Osteocyte (in vitro differentiated cells): ENCODE measurements around the gene UTP25. TPM values are rescaled to one million over a fixed set of nuclear protein-coding genes. Genes with fewer than 3 reads are reported as not detected.

Experiments
- DNase-seq: peaks from one replicate; pipeline ENCODE4 v3.0.0; 2021; ENCODE audit warnings: mixed read lengths; ENCODE audit not compliant: unreplicated experiment; ENCODE audit errors: extremely low spot score
- H3K27ac Mint-ChIP-seq: one replicate; pipeline ENCODE4 v1.8.0; 2021; ENCODE audit warnings: mild to moderate bottlenecking, mixed read lengths; ENCODE audit not compliant: unreplicated experiment
- H3K27me3 Mint-ChIP-seq: one replicate; pipeline ENCODE4 v1.8.0; 2021; ENCODE audit warnings: mixed read lengths; ENCODE audit not compliant: unreplicated experiment
- H3K36me3 Mint-ChIP-seq: one replicate; pipeline ENCODE4 v1.8.0; 2021; ENCODE audit warnings: mixed read lengths; ENCODE audit not compliant: unreplicated experiment
- H3K4me1 Mint-ChIP-seq: one replicate; pipeline ENCODE4 v1.8.0; 2021; ENCODE audit warnings: mixed read lengths; ENCODE audit not compliant: unreplicated experiment
- H3K4me3 Mint-ChIP-seq: one replicate; pipeline ENCODE4 v1.8.0; 2021; ENCODE audit warnings: mild to moderate bottlenecking, moderate library complexity, mixed read lengths; ENCODE audit not compliant: unreplicated experiment
- H3K9me3 Mint-ChIP-seq: one replicate; pipeline ENCODE4 v1.8.0; 2021; ENCODE audit warnings: mixed read lengths; ENCODE audit not compliant: unreplicated experiment
- CTCF ChIP-seq: fragments of 200-600 bp; sonication (generic); IDR thresholded peaks from 2 replicates; pipeline ENCODE4 v1.5.0; 2021; ENCODE audit warnings: antibody characterized with exemption, mild to moderate bottlenecking, moderate library complexity
- total RNA-seq: library from RNA; stranded (reverse); gene quantifications from 2 replicates; pipeline ENCODE4 v1.2.1, GENCODE V29; 2021

Gene UTP25
- total RNA-seq, 1 donor from 2014 or later, result 7.3 TPM

DNA sequence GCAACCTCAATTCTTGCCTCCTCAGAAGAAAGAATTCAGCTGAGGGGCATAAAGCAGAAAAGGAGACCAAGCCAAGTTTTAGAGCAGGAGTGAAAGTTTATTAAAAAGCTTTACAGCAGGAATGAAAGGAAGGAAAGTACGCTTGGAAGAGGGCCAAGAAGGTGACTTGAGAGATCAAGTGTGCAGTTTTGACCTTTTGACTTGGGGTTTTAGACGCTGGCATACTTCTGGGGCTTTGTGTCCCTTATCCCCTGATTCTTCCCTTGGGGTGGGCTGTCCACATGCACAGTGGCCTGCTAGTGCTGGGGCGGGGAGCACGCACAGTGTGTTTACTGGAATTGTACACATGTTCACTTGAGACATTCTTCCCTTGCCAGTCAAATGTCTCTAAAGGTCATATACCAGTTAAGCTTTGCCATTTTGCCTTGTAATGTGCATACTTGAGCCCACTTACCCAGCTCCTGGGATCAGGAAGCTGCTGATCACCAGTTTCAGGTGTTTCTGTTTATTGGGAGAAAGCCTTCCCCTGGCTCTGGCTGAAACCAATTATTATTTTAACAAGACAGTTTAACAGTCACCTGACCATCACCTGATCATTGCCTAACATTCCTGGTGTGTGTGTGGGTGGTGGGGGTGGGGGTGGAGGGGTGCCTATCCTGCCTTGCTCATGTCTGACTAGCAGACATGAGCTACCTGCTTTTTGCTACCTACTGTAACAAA is 36.2 kb downstream of the UTP25 start:
- DNase-seq, result no peak
- no peak for TF ChIP-seq CTCF
- no peak overlapping the region for H3K4me3 Mint-ChIP-seq
- no peak overlapping the region for H3K27ac Mint-ChIP-seq
- H3K4me1 Mint-ChIP-seq, result peaks cover 5% of the 10 kb centered on the region
- peaks cover 20% of the 10 kb centered on the region for H3K27me3 Mint-ChIP-seq
- no peaks in the 10 kb centered on the region for H3K36me3 Mint-ChIP-seq
- peaks cover 5% of the 10 kb centered on the region for H3K9me3 Mint-ChIP-seq

- Mint-ChIP-seq H3K27ac (no peak overlapping the region), H3K4me3 (no peak overlapping the region), H3K4me1 (peaks cover 10% of the 10 kb centered on the region), H3K36me3 (no peaks in the 10 kb centered on the region), H3K27me3 (peaks cover 28% of the 10 kb centered on the region), H3K9me3 (peaks cover 5% of the 10 kb centered on the region)
- no peak for DNase-seq
- TF ChIP-seq CTCF, result no peak
These were observed 38.4 kb downstream of the UTP25 start for GRCh38 chr1:209866201-209866600.

DNA sequence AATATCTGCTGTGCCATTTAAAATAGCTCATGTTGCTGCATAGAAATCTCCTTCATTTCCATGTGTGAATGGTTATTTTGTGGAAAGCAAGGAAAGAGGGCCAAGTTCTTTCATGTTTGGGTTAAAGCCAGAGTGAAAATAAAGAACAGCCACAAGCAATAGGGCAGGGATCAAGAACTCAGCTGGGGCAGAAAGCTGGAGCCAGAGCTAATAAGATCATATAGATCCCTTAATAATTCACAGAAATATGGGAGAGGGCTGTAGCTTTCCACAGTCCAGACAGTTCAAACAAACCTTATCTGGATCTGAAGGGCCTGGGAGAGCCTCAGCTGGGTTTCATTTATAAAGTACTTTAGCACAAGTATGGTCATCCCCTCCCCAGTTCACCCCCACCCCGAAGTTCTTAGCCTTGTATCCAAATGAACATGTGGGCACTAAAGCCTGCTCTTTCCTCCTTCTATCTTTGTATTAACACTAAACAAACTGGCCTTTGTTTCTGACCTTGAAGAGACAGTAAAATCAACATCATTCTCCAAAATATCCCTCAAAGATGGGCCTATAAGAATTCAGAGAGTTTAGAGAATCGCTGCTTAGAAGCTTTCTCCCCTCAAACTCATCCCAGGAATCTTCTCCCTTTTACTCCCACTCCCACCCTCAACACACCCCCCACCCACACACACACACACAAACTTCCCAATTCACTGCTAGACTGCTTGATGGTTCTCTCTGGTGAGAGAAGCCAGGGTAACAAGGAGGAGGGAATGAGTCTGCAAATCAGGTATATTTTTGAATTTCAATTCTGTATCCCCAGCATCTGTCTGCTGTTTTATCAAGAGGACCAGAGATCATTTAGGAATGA is 41.7 kb downstream of the UTP25 start:
- no peak for DNase-seq
- H3K27ac Mint-ChIP-seq, result no peak overlapping the region
- H3K4me1 Mint-ChIP-seq, result peaks cover 16% of the 10 kb centered on the region
- H3K36me3 Mint-ChIP-seq, result no peaks in the 10 kb centered on the region
- no peak overlapping the region for H3K4me3 Mint-ChIP-seq
- peaks cover 11% of the 10 kb centered on the region for H3K27me3 Mint-ChIP-seq
- TF ChIP-seq CTCF, result no peak
- H3K9me3 Mint-ChIP-seq, result peaks cover 5% of the 10 kb centered on the region

- peaks cover 19% of the 10 kb centered on the region for H3K4me1 Mint-ChIP-seq
- H3K9me3 Mint-ChIP-seq, result peaks cover 5% of the 10 kb centered on the region
- no peaks in the 10 kb centered on the region for H3K36me3 Mint-ChIP-seq
- H3K27ac Mint-ChIP-seq, result no peak overlapping the region
- H3K27me3 Mint-ChIP-seq, result peaks cover 11% of the 10 kb centered on the region
- no peak for TF ChIP-seq CTCF
- no peak for DNase-seq
- H3K4me3 Mint-ChIP-seq, result no peak overlapping the region
These were observed 42.5 kb downstream of the UTP25 start for GRCh38 chr1:209870151-209870831.
